ENCODE data around the gene SLC25A34. TPM values are rescaled to one million over a fixed set of nuclear protein-coding genes. Genes with fewer than 3 reads are reported as not detected.

Gene SLC25A34
- 1 to 10 TPM in 1 of 2 donors, under 1 TPM in 1; 0.67 to 1.0 TPM for total RNA-seq

DNA sequence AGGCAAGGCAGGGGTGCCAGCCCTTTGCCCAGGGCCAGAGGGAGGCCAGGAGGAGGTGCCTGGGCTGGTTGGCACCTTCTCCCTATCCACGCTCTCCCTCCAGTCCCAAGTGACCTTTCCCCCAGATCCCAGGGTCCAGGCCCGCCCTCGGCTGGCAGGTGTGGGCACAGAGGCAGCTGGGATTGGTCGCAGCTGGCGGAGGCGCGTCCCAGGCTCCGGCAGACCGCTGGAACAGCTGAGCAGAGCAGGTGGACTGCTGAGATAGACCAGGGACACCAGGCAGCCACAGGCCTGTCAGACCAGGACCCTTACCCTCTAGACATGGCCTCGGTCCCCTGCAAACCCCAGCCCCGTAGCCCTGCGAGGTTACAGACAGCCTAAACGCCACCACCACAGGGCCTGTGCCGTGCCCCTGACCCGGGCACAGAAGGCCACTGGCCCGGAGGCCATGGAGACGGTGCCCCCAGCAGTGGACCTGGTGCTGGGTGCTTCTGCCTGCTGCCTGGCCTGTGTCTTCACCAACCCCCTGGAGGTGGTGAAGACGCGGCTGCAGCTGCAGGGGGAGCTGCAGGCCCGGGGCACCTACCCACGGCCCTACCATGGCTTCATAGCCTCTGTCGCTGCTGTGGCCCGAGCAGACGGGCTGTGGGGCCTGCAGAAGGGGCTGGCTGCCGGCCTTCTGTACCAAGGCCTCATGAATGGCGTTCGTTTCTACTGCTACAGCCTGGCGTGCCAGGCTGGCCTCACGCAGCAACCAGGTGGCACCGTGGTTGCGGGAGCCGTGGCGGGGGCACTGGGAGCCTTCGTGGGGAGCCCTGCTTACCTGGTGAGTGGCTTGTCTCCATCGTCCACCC, at the start of gene SLC25A34:
Gene SLC25A34 (plus strand): TSS at position 221 of the 854 bp plus-strand sequence. CDS start 228 bp downstream, at position 449.

DNA sequence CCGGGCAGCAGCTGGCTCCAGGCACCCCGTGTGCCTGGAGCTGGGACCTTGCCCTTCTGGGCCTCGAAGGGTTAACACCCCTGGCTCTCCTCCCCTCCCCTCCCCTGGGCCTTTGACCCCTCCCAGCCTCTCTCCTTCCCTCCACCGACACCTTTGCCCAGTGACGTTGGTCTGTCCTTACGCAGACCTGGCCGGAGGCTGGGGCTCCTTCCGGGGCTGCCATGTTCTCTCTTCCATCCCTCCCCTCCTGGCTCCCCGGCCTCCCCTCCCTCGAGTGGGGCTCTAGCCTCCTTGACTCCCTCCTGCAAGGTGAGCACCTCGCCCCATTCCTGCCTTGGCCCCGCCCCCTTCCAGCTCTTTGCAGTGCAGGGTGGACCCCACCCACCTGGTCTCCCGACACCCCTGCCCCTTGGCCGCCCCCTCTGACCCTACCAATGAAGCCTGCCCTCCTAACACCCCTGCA, 6.3 kb downstream of the SLC25A34 start, which contains the start of gene TMEM82:
Gene TMEM82 (plus strand): TSS at position 161 of the 463 bp plus-strand sequence. CDS start 61 bp downstream, at position 222.

DNA sequence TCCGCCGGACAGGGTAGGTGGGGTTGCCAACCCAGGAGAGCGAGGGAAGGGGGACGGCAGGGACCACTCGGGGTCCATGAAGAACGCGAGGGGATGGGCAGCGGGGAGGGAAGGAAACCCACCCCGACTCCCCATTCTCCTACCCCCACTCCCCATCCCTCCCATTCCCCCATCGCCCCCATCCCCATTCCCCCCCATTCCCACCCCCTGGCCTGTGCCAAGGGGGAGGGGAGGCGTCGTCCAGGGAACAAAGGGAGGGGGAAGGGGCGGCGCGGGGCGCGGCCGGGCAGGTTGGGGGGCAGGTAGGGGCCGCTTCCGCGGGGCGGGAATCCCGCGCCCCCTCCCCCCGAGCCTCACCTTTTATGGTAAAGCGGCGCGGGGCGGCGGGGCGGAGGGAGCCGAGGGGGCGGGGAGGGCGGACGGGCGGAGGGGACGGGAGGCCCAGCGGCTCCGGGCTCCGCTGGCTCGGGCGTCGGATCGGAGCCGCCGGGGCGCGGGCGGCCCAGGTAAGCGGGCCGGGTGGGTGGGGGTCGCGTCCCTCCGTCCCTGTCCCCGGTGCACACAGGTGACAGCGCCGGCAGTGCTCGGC, 22.4 kb downstream of the SLC25A34 start, which contains the start of gene FBLIM1:
Gene FBLIM1 (plus strand): TSS at position 453 of the 589 bp plus-strand sequence. CDS start 6,189 bp downstream, outside the sequence.

Other genes starting within 250 kb of the SLC25A34 start
- 1 to 10 TPM; 7.7 to 7.9 TPM for gene CASP9, start 212.0 kb upstream of the SLC25A34 start, total RNA-seq
- gene DNAJC16, start 209.4 kb upstream of the SLC25A34 start, total RNA-seq = 10 to 100 TPM; 17.9 to 20.3 TPM
- gene AGMAT, start 151.2 kb upstream of the SLC25A34 start, total RNA-seq = 1 to 10 TPM; 1.4 to 2.7 TPM
- gene DDI2, start 118.8 kb upstream of the SLC25A34 start, total RNA-seq = 10 to 100 TPM; 41.6 to 47.1 TPM
- 100 to 1,000 TPM; 108 to 113 TPM for gene PLEKHM2, start 51.9 kb upstream of the SLC25A34 start, total RNA-seq
- gene TMEM82, start 6.2 kb downstream of the SLC25A34 start, total RNA-seq = not detected
- gene FBLIM1, start 22.5 kb downstream of the SLC25A34 start, total RNA-seq = 10 to 100 TPM in 1 of 2 donors, 1 to 10 TPM in 1; 9.7 to 12.7 TPM
- 1 to 10 TPM; 1.0 to 1.7 TPM for gene UQCRHL, start 71.4 kb downstream of the SLC25A34 start, total RNA-seq
- 10 to 100 TPM; 12.7 to 19.3 TPM for gene SPEN, start 111.4 kb downstream of the SLC25A34 start, total RNA-seq
- 10 to 100 TPM; 26.0 to 40.6 TPM for gene ZBTB17, start 239.8 kb downstream of the SLC25A34 start, total RNA-seq

Data from melanocyte of skin (primary cell).